HG02759 (cell line): ENCODE results near the gene ADGRA1.

Experiments
- ATAC-seq: cut with Tn5 transposase; IDR thresholded peaks from one replicate; pipeline ENCODE4 v1.9.1; 2021; ENCODE audit warnings: mild to moderate bottlenecking, moderate library complexity; ENCODE audit not compliant: unreplicated experiment

Gene ADGRA1

DNA sequence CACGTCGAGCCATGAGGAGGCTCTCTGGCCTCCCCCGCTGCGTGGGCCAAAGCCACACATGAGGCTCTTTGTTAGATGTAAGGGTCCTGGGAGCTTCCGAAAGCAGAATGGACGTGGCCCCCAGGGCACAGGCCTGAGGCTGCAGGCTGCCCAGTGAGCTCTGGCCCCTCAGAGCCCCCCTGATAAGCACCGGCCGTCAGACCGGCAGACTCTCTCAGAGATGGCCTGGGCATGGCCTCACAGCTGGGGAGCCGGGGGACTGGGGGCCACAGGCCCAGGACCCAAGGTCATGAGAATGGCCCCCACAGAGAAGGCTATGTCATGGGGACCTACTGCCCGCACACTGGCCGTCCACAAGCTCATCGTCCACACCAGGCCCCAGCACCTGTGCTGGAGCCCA is 31.7 kb upstream of the ADGRA1 start:
- no peak for ATAC-seq

DNA sequence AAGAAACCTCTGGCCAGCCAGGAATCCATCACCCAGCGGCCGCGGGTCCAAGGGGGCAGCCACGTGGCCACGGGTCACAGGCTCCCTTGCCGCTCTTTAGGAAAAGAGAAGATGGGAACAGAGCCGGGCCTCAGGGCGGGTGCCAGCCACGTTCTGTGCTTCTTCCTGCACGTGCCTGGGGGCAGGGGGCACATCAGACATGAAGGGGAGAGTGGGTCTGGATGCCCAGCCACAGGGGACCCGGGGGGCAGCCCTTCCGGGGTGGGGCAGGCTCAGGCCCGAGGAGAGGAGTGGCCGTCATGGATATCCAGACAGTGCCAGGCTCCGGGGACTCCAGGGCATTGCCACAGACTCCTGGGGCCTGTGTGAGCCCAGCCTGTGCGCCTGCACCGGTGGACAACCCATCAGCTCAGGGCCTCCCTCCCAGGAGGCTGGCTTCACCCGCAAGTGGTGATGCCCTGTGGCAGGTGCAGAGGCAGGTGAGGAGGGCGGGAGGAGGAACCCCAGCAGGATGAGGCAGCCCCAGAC is 31.0 kb upstream of the ADGRA1 start:
- no peak for ATAC-seq

DNA sequence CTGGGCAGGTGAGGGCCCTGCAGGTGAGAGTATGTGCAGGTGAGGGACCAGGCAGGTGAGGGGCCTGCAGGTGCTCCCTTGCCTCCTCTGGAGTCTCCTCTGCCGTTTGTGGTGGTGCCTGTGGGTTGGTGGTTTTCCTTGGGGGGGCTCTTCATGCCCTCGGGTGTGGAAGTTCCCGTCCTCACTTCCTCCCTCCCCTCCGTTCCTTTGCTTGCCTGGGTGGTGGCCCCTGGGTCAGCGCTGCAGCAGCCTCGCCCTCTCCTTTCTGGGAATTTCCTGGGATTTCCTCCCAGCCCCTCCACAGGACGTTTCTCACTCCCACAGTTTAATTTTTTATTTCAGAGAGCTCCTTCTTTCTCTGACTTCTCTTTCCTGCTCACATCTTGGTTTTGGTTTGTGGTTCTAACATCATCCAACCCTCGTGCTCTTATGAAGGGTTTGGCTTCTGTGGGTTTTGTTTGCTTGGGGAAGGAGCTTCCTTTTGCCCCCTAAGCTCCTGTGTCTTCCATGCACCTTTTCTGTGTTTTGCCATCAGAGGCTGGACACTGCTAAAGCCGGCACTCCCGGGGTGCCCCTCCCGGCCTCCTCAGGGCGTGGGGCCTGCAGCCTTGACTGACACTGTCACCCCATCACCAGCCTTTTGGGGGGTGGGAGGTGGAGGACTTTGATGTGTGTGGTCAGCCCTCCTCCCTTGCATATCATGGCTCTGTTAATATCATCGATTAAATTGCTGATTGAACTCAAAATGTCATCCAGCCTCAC is 29.2 kb upstream of the ADGRA1 start:
- ATAC-seq: no peak

DNA sequence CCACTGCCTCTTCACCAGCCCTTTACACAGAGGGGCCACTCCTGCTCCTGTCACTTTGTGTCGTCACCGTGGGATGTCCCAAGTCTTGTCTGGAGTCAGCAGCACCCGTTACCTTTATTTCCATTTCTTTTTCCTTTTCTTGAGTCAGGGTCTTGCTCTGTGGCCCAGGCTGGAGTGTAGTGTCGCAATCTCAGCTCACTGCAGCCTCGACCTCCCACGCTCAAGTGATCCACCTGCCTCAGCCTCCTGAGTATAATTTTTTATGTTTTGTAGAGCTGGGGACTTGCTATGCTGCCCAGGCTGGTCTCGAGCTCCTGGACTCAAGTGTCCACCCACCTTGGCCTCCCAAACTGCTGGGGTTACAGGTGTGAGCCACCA is 28.6 kb upstream of the ADGRA1 start:
- no peak for ATAC-seq

DNA sequence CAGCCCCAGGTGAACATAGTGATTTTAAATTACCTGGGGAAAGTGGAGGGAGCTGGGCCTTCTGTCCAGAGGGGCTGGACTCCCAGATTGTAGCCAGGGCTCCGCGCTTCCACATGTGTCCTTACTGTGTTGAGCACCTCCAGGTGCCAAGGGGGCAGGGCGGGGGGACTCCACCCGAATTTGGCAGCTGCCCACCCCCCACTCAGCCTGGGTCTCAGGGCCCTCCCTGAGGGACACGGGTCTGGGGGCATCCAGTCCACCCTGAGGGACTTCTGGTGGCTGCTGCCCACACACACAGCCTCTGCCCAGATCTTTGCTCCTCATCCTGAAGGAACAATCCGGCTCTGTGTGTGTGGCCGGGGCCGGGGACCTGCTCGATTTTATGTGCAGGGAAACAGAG is 28.2 kb upstream of the ADGRA1 start:
- ATAC-seq: no peak

DNA sequence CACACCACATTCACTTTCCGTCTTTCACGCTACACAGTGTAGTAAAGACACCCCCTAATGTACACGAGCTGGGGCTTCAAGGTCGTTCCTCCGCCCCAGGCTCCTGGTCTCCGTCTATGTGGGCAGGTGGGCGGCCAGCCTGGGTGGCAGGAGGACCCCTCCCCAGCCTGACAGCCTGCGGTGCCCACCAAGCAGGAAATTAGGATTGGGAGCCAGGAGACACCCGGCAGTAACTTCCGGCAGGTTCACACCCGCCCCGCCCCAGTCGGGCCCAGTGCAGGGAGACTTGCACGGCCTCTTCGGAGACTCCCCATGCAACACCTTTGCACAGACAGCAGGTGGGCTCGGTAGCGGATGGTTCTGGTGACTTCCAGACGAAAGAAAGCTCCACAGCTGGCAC is 27.7 kb upstream of the ADGRA1 start:
- ATAC-seq: no peak

DNA sequence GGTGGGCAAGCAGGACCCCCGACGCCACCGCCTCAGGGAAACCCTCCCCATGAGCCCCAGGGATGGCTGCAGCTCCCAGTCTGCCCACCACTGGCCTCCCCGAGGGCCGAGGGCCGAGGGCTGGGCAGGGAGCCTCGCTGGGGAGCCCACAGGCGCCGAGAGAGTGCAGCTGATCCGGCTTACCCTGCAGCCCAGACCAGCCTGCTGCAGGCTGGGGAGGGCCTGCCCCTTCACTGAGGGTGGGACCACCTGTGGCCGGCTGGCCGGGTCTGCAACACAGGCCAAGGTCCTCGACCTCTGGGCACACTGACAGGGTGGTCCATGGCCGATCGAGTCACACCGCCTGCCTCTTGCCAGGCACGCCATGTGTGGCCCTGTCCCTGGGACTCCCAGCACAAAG is 27.3 kb upstream of the ADGRA1 start:
- no peak for ATAC-seq

DNA sequence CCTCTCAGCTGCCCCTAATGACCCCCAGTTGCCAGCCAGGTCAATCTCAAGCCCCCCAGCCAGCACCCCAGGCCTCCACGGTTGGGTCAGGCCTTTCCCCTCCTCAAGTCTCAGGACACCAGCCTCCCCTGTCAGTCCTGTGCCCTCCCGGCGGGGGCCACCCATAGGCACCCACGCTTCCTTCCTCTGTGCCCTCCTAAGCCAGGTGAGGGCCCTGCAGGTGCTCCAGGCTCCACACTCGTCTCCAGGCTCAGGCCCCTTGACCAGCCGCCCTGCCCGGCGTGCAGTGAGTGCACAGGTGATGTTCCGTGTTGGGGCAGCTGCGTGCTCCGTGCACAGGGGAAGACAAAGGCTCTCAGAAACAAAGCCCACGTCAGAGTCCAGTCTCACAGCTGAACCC is 26.8 kb upstream of the ADGRA1 start:
- no peak for ATAC-seq

DNA sequence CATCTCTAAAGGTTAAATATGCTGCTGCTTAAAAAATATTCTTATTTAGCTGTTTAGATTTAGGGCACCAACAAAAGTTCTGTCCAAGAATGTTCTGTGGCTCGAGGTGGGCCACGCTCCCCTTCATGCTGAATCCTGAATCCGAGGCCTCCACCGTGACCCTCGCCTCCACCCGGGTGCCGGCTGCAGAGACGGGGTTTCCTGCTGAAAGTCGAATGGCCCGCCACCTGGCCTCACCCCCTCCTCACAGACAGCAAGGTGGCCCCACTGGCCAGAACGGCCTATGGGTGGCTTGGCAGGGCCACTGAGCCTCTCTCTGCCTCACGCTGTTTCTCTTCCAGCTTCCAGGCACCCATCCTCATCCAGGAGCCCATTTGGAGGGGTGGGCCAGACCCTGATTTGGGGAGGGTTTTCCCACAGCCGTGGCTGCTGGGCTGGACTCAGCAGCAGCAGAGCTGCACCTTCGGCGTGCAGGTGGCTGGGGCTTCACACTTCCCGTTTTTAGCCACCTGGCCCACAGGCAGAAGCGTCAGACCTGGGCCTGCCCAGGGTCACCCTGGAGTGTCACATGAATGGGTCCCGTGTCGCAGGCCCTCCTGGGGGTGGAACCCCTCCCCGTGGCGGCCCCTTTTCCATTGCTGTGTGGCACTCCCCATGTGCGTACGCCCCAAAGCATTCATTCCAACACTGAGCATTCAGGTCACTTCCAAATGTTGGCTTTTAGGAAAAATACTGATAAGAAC is 26.3 kb upstream of the ADGRA1 start:
- ATAC-seq: no peak

DNA sequence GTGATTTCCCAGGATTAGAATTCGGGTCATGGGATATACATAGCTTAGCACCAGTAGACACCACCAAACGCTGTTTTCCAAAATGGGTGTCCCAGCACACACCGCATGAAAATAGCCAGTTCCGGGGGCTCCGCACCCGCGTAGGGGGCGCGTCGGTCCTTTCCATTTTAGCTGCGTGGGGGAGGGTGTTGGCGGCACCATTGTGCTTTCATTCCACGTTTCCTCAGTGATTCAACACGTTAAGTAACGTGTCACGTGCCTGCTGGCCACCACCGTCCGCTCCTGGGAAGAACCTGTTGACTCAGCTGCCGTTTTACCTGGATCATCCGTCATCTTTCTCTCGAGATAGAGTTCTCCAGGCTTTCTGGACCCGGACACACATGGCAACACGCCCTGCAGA is 25.6 kb upstream of the ADGRA1 start:
- ATAC-seq: no peak

DNA sequence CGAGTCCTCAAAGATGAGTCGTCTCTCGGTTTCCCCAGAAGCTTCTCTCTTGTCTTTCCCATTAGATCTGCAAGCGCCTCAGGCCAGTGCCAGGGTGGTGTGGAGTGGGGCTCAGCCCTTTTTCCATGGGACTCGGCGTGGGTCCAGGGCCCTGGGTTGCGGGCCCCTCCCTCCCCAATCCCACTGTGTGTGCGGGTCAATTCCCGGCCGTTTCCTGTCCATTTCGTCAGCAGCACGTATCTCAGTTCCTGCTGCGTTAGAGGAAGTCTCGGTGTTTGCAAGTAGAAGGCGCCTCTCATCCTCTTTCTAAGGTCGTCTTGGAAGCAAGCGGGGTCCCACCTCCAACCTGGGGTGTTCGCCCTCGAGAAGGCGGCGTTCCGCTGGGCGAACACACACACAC is 25.1 kb upstream of the ADGRA1 start:
- no peak for ATAC-seq

DNA sequence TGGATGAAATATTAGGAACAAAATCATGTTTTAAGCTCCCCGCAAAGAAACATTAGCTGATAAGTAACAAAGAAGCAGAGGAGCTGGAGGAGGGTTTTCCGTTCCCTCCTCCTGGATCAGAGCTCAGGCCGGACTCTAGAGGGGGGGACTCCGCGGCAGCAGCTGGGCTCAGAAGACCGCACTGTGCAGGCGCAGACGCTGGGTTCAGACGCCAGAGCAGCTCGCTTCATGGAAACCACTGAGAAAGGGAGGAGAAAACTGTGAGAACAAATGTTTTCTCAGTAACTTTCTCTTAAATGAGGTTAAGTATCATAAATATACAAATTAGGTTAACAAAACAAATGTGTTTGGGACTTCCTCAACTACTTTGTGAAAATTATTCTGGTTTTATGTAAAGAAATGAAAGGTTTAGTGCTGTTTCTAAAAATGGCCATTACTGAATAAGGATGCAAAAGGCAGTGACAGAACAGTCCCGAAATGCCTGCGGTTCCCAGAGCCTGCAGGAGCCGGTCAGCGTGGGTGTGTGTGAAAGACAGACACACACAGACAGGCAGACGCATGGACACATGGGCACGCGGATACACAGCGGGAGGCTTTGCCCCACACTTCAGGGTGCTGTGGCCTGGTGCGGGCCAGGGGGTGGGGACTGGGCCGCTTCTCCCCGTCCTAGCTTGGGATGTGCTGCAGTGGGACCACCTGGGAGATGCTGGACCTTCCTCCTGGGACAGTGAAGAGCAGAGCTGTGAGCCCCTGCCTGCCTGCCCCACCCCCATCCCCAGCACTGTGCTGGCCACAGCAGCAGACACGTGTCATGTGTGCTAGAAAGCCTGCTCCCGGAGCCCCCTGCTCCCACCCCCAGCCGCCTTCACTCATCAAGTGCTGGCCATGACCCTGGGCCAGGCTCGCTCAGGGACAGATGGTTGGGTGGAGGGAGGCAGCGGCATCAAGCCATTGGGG is 20.3 kb upstream of the ADGRA1 start:
- ATAC-seq: no peak

DNA sequence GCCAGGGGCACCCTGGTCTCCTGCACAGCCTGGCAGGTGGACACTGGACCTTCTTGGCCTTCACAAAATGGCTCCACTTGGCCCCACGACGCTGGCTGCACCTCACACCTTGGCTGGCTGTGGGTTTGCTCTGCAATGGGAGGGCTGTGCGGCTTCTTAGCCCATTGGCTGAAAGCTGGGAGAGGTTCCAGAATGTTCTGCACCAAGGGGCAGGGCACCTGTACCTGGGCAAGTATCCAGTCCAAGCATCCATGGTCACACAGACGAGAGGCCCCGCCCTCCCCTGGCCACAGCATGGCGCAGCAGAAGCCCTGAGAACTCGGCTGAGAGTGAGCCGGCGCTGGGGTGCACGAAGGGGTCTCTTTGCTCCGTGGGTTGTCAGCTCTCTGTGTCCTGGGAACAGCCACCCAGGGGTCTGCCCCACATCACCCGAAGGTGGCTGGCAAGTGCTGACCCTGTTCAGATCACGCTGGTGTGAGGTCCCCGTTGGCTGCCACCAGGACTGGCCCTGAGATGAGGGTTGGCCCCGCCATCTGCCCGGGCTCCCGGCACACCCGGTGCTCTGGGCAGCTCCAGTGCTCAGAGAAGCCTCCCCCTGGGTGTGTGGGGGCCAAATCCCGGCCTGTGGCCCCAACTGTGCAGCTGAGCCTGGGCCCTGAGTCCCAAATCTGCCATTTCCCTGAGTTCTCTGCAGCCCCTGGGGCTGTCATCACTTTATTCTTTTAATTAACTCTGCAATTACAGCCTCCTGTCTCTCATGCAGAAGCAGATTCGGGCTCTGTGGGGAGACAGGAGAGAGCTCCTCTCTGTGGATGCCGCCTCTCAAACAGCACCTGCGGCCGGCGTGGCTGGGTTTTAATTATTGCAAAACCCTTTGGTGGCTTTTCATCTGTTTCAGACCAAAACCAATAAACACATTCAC is 19.4 kb upstream of the ADGRA1 start:
- no peak for ATAC-seq

DNA sequence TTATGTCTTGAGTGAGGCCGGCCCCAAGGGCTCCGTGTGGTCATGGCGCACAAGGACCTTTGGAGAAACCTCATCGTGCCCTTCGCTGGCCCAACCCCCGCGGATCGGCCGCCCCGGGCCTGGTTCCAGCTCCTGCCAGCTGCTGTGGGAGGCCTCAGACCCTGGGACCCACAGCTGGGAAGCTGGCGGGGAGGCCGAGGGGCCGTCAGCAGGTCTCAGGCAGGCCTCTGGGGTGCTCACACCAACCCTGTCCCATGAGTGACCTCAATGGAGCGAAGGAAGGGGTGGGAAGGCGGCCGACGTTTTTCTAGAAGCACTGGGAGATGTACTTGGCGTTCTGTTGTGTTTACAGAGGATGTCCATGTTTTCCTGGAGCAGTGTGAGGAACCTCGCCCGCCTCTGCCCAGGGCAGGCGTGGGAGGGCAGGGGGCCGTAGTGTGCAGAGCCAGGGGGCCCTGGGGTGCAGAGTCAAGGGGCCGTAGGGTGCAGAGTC is 18.6 kb upstream of the ADGRA1 start:
- ATAC-seq: no peak

DNA sequence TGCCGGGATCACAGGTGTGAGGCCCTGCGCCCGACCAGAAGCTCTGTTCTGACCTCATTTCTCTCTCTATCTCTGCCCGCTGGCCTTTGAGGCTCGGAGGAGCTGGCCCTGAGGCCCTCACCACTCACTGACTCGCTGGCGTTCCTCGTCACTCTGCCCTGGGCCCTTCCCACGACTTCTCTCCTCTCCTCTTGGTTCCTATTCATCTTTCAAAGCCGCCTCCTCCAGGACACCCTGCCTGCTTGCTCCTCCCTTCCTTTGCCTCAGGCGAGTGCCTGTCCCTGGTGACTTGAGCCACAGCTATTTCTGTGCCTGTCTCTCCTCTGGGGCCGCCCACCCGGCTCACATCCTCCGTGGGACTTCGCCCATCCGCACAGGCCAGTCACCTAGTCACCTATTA is 17.3 kb upstream of the ADGRA1 start:
- ATAC-seq: no peak

DNA sequence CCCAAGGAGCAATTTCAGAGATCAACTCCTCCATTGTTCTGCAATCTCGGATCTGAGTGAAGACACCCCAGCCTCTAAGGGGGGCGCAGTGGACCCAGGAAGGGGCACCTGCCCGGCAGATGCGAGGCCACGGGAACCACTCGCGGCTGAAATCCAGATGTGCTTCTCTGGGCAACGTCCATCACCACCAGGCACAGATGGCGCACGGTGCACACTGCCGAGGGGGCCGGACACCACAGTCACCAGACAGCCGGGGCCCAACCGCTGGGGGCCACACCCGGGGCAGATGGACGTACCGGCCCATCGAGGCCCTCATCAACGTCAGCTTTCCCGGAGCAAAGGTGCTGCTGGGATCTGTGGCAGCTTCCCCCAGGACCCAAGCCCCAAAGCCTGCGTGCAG is 16.9 kb upstream of the ADGRA1 start:
- no peak for ATAC-seq

DNA sequence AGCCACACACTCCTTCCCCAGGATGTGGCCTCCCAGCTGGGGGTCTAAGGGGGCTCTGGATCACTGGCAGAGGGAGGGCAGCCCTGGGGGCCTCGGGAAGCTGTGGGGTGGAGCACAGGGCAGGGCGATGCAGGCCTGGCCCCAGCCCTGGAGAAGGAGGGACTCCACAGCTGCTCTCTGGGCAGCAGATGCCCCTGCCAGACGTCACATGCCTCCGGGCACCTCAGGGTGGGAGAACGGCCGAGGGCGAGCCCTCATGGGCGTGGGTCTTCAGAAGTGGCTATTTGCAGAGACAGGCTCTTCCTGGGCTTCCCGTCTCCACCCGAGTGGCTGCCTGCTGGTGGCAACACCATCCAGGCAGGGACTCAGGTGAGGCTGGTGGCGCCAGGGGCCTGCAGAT is 16.0 kb upstream of the ADGRA1 start:
- no peak for ATAC-seq

DNA sequence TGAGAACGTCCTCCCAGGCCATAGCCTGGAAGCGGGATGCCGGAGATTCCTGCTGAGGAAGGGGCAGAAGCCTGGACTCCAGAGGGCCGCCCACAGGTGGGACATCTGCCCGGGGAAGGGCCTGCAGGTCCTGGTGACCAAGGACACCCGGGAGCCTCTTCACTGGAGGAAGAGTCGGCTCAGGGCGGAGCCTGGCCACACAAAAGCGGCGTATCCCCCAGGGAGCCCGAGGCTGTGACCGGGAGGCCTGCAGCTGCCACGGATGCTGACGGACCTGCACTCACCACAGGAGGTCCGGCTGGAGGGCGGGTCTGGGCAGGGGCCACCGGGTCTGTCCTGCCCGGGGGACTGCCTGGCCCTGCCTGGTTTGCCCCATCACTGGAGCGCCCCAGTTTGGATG is 15.5 kb upstream of the ADGRA1 start:
- no peak for ATAC-seq

DNA sequence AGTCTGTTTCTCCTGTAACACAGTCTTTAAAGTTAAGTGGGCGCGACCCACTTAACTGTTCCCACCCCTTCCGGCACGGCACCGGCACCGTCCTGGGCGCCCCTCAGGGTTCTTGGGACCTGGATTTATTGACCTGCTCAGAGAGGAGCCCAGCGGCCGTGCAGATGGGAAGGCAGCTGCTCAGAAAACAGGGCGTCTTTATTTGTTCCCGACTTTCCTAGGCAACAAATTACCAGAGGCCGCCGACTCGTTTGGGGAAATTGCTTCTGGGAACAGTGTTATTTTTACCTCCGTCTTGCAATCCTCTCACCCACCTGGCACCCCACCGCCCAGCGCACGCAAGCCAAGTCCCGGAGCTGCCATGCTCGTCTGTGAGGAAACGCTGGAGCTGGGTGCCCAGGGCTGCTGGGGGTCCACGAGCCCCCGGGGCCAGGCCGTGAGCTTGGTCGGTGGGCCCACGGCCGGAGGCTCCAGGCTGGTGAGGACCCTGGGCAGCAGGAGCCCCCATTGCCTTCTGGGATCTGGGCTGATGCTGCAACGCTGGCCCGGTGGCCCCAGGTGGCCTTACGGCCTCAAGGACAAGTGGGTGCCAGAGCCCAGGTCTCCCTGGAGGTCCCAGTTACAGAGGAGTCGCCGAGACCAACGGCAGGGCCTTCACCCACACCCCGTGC is 14.9 kb upstream of the ADGRA1 start:
- no peak for ATAC-seq
